Measurements from ENCODE around the gene DEAF1. TPM values are rescaled to one million over a fixed set of nuclear protein-coding genes. Genes with fewer than 3 reads are reported as not detected.
A peak's percentile ranks its signal among the peaks of the same experiment; 100 is the strongest.

DEAF1 gene
- total and polyA plus RNA-seq, 2 of the 13 experiments (the other 11 are each of a cell fraction or from before 2014, with no cell fraction given): 22.3 to 29.6 TPM

- TF ChIP-seq, protein P1, sequence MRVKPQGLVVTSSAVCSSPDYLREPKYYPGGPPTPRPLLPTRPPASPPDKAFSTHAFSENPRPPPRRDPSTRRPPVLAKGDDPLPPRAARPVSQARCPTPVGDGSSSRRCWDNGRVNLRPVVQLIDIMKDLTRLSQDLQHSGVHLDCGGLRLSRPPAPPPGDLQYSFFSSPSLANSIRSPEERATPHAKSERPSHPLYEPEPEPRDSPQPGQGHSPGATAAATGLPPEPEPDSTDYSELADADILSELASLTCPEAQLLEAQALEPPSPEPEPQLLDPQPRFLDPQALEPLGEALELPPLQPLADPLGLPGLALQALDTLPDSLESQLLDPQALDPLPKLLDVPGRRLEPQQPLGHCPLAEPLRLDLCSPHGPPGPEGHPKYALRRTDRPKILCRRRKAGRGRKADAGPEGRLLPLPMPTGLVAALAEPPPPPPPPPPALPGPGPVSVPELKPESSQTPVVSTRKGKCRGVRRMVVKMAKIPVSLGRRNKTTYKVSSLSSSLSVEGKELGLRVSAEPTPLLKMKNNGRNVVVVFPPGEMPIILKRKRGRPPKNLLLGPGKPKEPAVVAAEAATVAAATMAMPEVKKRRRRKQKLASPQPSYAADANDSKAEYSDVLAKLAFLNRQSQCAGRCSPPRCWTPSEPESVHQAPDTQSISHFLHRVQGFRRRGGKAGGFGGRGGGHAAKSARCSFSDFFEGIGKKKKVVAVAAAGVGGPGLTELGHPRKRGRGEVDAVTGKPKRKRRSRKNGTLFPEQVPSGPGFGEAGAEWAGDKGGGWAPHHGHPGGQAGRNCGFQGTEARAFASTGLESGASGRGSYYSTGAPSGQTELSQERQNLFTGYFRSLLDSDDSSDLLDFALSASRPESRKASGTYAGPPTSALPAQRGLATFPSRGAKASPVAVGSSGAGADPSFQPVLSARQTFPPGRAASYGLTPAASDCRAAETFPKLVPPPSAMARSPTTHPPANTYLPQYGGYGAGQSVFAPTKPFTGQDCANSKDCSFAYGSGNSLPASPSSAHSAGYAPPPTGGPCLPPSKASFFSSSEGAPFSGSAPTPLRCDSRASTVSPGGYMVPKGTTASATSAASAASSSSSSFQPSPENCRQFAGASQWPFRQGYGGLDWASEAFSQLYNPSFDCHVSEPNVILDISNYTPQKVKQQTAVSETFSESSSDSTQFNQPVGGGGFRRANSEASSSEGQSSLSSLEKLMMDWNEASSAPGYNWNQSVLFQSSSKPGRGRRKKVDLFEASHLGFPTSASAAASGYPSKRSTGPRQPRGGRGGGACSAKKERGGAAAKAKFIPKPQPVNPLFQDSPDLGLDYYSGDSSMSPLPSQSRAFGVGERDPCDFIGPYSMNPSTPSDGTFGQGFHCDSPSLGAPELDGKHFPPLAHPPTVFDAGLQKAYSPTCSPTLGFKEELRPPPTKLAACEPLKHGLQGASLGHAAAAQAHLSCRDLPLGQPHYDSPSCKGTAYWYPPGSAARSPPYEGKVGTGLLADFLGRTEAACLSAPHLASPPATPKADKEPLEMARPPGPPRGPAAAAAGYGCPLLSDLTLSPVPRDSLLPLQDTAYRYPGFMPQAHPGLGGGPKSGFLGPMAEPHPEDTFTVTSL (CRISPR knock-in tag; IDR thresholded peaks at IDR 0.05; ENCODE audit: borderline replicate concordance): no peak
- TF ChIP-seq SUZ12 (IDR thresholded peaks at IDR 0.05; ENCODE audit: low read depth, low read length) (no peak), ZBTB10 (CRISPR knock-in tag; IDR thresholded peaks at IDR 0.05; ENCODE audit: borderline replicate concordance) (peak; percentile 23; the same call in 1 of the 2 replicates), CBX2 (IDR thresholded peaks at IDR 0.05; ENCODE audit: low read depth, low read length) (no peak), CBX2 (CRISPR knock-in tag; IDR thresholded peaks at IDR 0.05; ENCODE audit: low read depth) (no peak), ZNF709 (CRISPR knock-in tag; IDR thresholded peaks at IDR 0.05) (no peak), MNT (IDR thresholded peaks at IDR 0.05) (peak; percentile 21; the same call in 1 of the 2 replicates), HNRNPL (IDR thresholded peaks at IDR 0.05; ENCODE audit: low read depth, low read length) (0 out of 2 replicates have a peak, but pooled peaks have one; percentile 54), ZNF672 (CRISPR knock-in tag; IDR thresholded peaks at IDR 0.05) (no peak), ZNF75D (CRISPR knock-in tag; IDR thresholded peaks at IDR 0.05; ENCODE audit: borderline replicate concordance) (no peak), RBFOX2 (IDR thresholded peaks at IDR 0.05; ENCODE audit: low read depth, low read length) (peak; percentile 49; the same call in 1 of the 2 replicates)
These were observed 13.5 kb upstream of the DEAF1 start (continued) for GRCh38 chr11:708511-708910.
